GM21381 (cell line): ENCODE measurements around the gene SLC22A16.

Experiments used
- ATAC-seq: cut with Tn5 transposase; IDR thresholded peaks from one replicate; pipeline ENCODE4 v1.9.1; 2021; ENCODE audit warnings: mild to moderate bottlenecking, moderate library complexity; ENCODE audit not compliant: unreplicated experiment

Gene SLC22A16

GRCh38 chr6:110448846-110449540 lies 27.4 kb downstream of the SLC22A16 start:
- ATAC-seq: no peak

- no peak for ATAC-seq
Observed at GRCh38 chr6:110447761-110448160, 28.7 kb downstream of the SLC22A16 start.

- ATAC-seq: no peak
Observed at GRCh38 chr6:110446405-110446804, 30.0 kb downstream of the SLC22A16 start.

GRCh38 chr6:110440026-110440425 lies 36.4 kb downstream of the SLC22A16 start:
- no peak for ATAC-seq

GRCh38 chr6:110439356-110439755 lies 37.1 kb downstream of the SLC22A16 start:
- ATAC-seq: no peak

GRCh38 chr6:110434961-110435602 lies 41.3 kb downstream of the SLC22A16 start:
- ATAC-seq: no peak

- ATAC-seq: no peak
Observed at GRCh38 chr6:110432285-110432900, 44.0 kb downstream of the SLC22A16 start.

- ATAC-seq: no peak
Observed at GRCh38 chr6:110430741-110431140, 45.7 kb downstream of the SLC22A16 start.

- ATAC-seq: no peak
Observed at GRCh38 chr6:110430236-110430635, 46.2 kb downstream of the SLC22A16 start.

- ATAC-seq: no peak
Observed at GRCh38 chr6:110428153-110428552, 48.3 kb downstream of the SLC22A16 start.

- no peak for ATAC-seq
Observed at GRCh38 chr6:110425816-110426215, 50.6 kb downstream of the SLC22A16 start.

- no peak for ATAC-seq
Observed at GRCh38 chr6:110422444-110422822, 54.0 kb downstream of the SLC22A16 start.

GRCh38 chr6:110421749-110422443 lies 54.5 kb downstream of the SLC22A16 start:
- ATAC-seq: no peak

- no peak for ATAC-seq
Observed at GRCh38 chr6:110419028-110419739, 57.2 kb downstream of the SLC22A16 start.

- ATAC-seq: no peak
Observed at GRCh38 chr6:110418594-110418993, 57.8 kb downstream of the SLC22A16 start.

- ATAC-seq: no peak
Observed at GRCh38 chr6:110415086-110415916, 61.1 kb downstream of the SLC22A16 start, which contains the start of gene DDO. Gene DDO (minus strand): TSS chr6:110415575. CDS start chr6:110413462, 2,113 bp downstream.

- no peak for ATAC-seq
Observed at GRCh38 chr6:110414669-110415068, 61.7 kb downstream of the SLC22A16 start.

- ATAC-seq: no peak
Observed at GRCh38 chr6:110412360-110412759, 64.1 kb downstream of the SLC22A16 start.

- ATAC-seq: no peak
Observed at GRCh38 chr6:110410511-110410910, 65.9 kb downstream of the SLC22A16 start.

- ATAC-seq: no peak
Observed at GRCh38 chr6:110409794-110410193, 66.6 kb downstream of the SLC22A16 start.
